Astrocyte of the cerebellum (primary cell): ENCODE data around the gene DACH1.

Experiments used
- DNase-seq: peaks from one replicate; pipeline ENCODE4 v3.0.0-alpha.2; 2011; ENCODE audit warnings: low read depth
- H3K4me3 ChIP-seq: 2 replicates; pipeline ENCODE4 v1.5.1; 2011; ENCODE audit warnings: mild to moderate bottlenecking, low read depth, low read length, moderate library complexity
- in situ Hi-C: cut with HindIII; loops from 2 replicates; pipeline ENCODE4 v1.10.0; 2017; ENCODE audit warnings: low sequenced_read_pairs
- TF ChIP-seq, protein P1 (sequence below): IDR thresholded peaks from 2 replicates; pipeline ENCODE4 v1.5.1; 2012; ENCODE audit warnings: low read length, low read depth, moderate library complexity, mild to moderate bottlenecking; ENCODE audit errors: missing control alignments

DACH1 gene

GRCh38 chr13:71591374-71591773, 275.6 kb downstream of the DACH1 start:
- no peak overlapping the region for H3K4me3 ChIP-seq
- TF ChIP-seq, protein P1, sequence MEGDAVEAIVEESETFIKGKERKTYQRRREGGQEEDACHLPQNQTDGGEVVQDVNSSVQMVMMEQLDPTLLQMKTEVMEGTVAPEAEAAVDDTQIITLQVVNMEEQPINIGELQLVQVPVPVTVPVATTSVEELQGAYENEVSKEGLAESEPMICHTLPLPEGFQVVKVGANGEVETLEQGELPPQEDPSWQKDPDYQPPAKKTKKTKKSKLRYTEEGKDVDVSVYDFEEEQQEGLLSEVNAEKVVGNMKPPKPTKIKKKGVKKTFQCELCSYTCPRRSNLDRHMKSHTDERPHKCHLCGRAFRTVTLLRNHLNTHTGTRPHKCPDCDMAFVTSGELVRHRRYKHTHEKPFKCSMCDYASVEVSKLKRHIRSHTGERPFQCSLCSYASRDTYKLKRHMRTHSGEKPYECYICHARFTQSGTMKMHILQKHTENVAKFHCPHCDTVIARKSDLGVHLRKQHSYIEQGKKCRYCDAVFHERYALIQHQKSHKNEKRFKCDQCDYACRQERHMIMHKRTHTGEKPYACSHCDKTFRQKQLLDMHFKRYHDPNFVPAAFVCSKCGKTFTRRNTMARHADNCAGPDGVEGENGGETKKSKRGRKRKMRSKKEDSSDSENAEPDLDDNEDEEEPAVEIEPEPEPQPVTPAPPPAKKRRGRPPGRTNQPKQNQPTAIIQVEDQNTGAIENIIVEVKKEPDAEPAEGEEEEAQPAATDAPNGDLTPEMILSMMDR = no peak
- no peak for DNase-seq
- in situ Hi-C loops = no loop called here

GRCh38 chr13:71590654-71591148, 276.3 kb downstream of the DACH1 start:
- in situ Hi-C loops = no loop called here
- DNase-seq = no peak
- no peak overlapping the region for H3K4me3 ChIP-seq
- TF ChIP-seq, protein P1 = no peak

GRCh38 chr13:71589032-71589431, 278.0 kb downstream of the DACH1 start:
- in situ Hi-C loops = no loop called here
- DNase-seq = no peak
- no peak overlapping the region for H3K4me3 ChIP-seq
- TF ChIP-seq, protein P1 = no peak

GRCh38 chr13:71587817-71588216, 279.2 kb downstream of the DACH1 start:
- in situ Hi-C loops = no loop called here
- DNase-seq = no peak
- H3K4me3 ChIP-seq = no peak overlapping the region
- TF ChIP-seq, protein P1 = no peak

DNA sequence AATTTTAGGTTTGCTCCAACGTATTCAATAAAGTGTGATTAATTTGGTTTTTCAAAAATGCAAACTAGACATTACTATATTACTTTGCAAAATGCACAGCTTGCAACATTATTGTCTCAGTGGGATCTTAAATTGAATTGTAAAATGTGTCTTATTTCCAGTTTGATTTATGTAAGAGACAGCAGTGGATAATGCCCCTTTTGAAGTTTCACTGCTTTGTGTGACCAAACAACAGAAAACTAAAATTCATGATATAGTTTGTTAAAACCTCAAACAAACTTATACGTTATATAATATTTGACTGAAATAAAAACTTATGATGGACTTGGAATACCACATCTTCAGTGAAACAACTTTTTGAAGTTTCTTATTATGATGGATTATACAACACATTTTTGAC, 279.8 kb downstream of the DACH1 start:
- in situ Hi-C loops = no loop called here
- TF ChIP-seq, protein P1 = no peak

GRCh38 chr13:71583581-71583980, 283.4 kb downstream of the DACH1 start:
- in situ Hi-C loops = no loop called here
- no peak overlapping the region for H3K4me3 ChIP-seq
- TF ChIP-seq, protein P1 = no peak
- no peak for DNase-seq

More for the DNA sequence above, 279.8 kb downstream of the DACH1 start:
- no peak for DNase-seq
- H3K4me3 ChIP-seq = no peak overlapping the region

- DNase-seq = no peak
- TF ChIP-seq, protein P1 = no peak
These were observed 286.4 kb downstream of the DACH1 start for GRCh38 chr13:71580614-71581013.

More at GRCh38 chr13:71580614-71581013, 286.4 kb downstream of the DACH1 start:
- H3K4me3 ChIP-seq = no peak overlapping the region
- in situ Hi-C loops = no loop called here
